HepG2 (cell line): ENCODE results near the gene CDC34. TPM values are rescaled to one million over a fixed set of nuclear protein-coding genes. Genes with fewer than 3 reads are reported as not detected.

Experiments
- ATAC-seq: fragments of 200-7000 bp; cut with Tn5 transposase; 3 replicates; pipeline ENCODE4 v1.9.1; 2020; ENCODE audit warnings: mild to moderate bottlenecking, moderate library complexity
- BruUV-seq: library from RNA; stranded (reverse); fragments of 400-500 nt; replicated peaks from 2 replicates; lab custom pipeline; 2021; lab: Mats Ljungman, UMichigan
- CTCF ChIA-PET: fragments of 300-600 bp; formaldehyde crosslinking; extraction: SDS; loops from one replicate; lab custom pipeline; 2021; ENCODE audit warnings: low total read pairs, inconsistent platforms, low intra/inter-chr PET ratio; lab: Yijun Ruan, JAX
- POLR2A ChIA-PET: fragments of 350-600 bp; sonication (Branson Sonifier 250); formaldehyde crosslinking; loops from one replicate; lab custom pipeline; 2020; ENCODE audit warnings: antibody characterized with exemption, inconsistent platforms; lab: Yijun Ruan, JAX
- DNase-seq: peaks from one replicate; pipeline ENCODE4 v3.0.0-alpha.2; 2015; ENCODE audit warnings: low spot score
- FAIRE-seq: peaks from 3 replicates; lab custom pipeline; 2011; peaks lifted over from hg19 to GRCh38; lab: Jason Lieb, UNC
- H2AFZ ChIP-seq: one replicate; pipeline ENCODE4 v1.6.1; 2011; ENCODE audit warnings: low read length, inconsistent platforms
- H3K27ac ChIP-seq: fragments of 300-600 bp; 3 replicates; pipeline ENCODE4 v1.8.0; 2011; ENCODE audit warnings: mixed run types, mild to moderate bottlenecking, mixed read lengths, low read length, inconsistent platforms; ENCODE audit not compliant: insufficient read depth; ENCODE audit errors: extremely low read length
- H3K27me3 ChIP-seq, 2 experiments: fragments of 200-600 bp in 1 of 2; 2 replicates in 1 of 2; 3 replicates in 1 of 2; pipeline versions ENCODE4 v1.6.0 to v1.8.0; 2011; ENCODE audit warnings: low read length in 2 of 2, mild to moderate bottlenecking in 2 of 2, moderate library complexity in 2 of 2, inconsistent platforms in 1 of 2; ENCODE audit not compliant: insufficient read depth in 2 of 2, control insufficient read depth in 1 of 2
- H3K36me3 ChIP-seq, 2 experiments: fragments of 200-600 bp in 1 of 2; replicated peaks in 1 of 2; 2 replicates in 1 of 2; 3 replicates in 1 of 2; pipeline versions ENCODE4 v1.5.1 to v1.8.0; 2011; ENCODE audit warnings: low read length in 2 of 2, inconsistent platforms in 1 of 2; ENCODE audit not compliant: insufficient read depth in 2 of 2, control insufficient read depth in 1 of 2
- H3K4me1 ChIP-seq: 2 replicates; pipeline ENCODE4 v1.5.1; 2012; ENCODE audit warnings: low read length, inconsistent platforms; ENCODE audit not compliant: insufficient read depth
- H3K4me2 ChIP-seq: 2 replicates; pipeline ENCODE4 v1.6.0; 2011; ENCODE audit warnings: low read depth, low read length, inconsistent platforms
- H3K4me3 ChIP-seq, 3 experiments: fragments of 200-600 bp in 1 of 3; sonication (generic), shearing (Covaris generic) in 1 of 3; replicated peaks in 1 of 3; 2 replicates each; pipeline ENCODE4 v1.5.1; 2011 to 2016; ENCODE audit warnings: low read length in 3 of 3, inconsistent platforms in 2 of 3, low read depth in 2 of 3, mild to moderate bottlenecking in 2 of 3, control low read depth in 1 of 3, mixed read lengths in 1 of 3; ENCODE audit not compliant: insufficient read depth in 1 of 3
- H3K79me2 ChIP-seq: one replicate; pipeline ENCODE4 v1.6.1; 2011; ENCODE audit warnings: low read length, inconsistent platforms; ENCODE audit not compliant: insufficient read depth
- H3K9ac ChIP-seq: 2 replicates; pipeline ENCODE4 v1.6.0; 2011; ENCODE audit warnings: mild to moderate bottlenecking, low read depth, low read length, inconsistent platforms; ENCODE audit not compliant: insufficient read depth
- H3K9me3 ChIP-seq: 2 replicates; pipeline ENCODE4 v1.5.1; 2012; ENCODE audit warnings: mild to moderate bottlenecking, low read length
- H4K20me1 ChIP-seq: 2 replicates; pipeline ENCODE4 v1.6.0; 2011; ENCODE audit warnings: inconsistent platforms, mild to moderate bottlenecking, low read length, moderate library complexity; ENCODE audit not compliant: insufficient read depth
- GZF1 ChIP-seq: sonication (generic); formaldehyde crosslinking; IDR thresholded peaks from 2 replicates; pipeline ENCODE4 v1.5.1; 2020; ENCODE audit warnings: mild to moderate bottlenecking, missing genetic modification reagents
- HMG20B ChIP-seq: conservative IDR thresholded peaks from 2 replicates; pipeline ENCODE4 v1.6.1; 2016; ENCODE audit warnings: missing genetic modification reagents, missing compliant biosample characterization
- IRX3 ChIP-seq: sonication (generic); formaldehyde crosslinking; IDR thresholded peaks from 2 replicates; pipeline ENCODE4 v1.8.1; 2023; ENCODE audit warnings: mild to moderate bottlenecking, low read depth, missing genetic modification reagents, borderline replicate concordance
- KLF6 ChIP-seq: IDR thresholded peaks from 2 replicates; pipeline ENCODE4 v1.8.0; 2016; ENCODE audit warnings: missing biosample characterization, missing genetic modification reagents
- NFE2 ChIP-seq: sonication (generic); formaldehyde crosslinking; IDR thresholded peaks from 2 replicates; pipeline ENCODE4 v1.4.0; 2020; ENCODE audit warnings: missing genetic modification reagents
- NFIC ChIP-seq: IDR thresholded peaks from 2 replicates; pipeline ENCODE4 v1.6.1; 2012; ENCODE audit warnings: mild to moderate bottlenecking, low read length, inconsistent platforms
- NFYB ChIP-seq: sonication (generic); formaldehyde crosslinking; IDR thresholded peaks from 2 replicates; pipeline ENCODE4 v1.4.0; 2020; ENCODE audit warnings: missing genetic modification reagents
- NR3C1 ChIP-seq: sonication (generic); formaldehyde crosslinking; IDR thresholded peaks from 2 replicates; pipeline ENCODE4 v1.4.0; 2020; ENCODE audit warnings: missing genetic modification reagents
- PLRG1 ChIP-seq: fragments of 450-650 bp; conservative IDR thresholded peaks from 2 replicates; pipeline ENCODE4 v1.6.1; 2016
- SATB2 ChIP-seq: sonication (generic); formaldehyde crosslinking; IDR thresholded peaks from 2 replicates; pipeline ENCODE4 v1.5.0; 2020; ENCODE audit warnings: missing genetic modification reagents
- TSC22D2 ChIP-seq: sonication (generic); formaldehyde crosslinking; IDR thresholded peaks from 2 replicates; pipeline ENCODE4 v1.5.1; 2020; ENCODE audit warnings: missing genetic modification reagents, mild to moderate bottlenecking, borderline replicate concordance
- ZNF431 ChIP-seq: sonication (generic); formaldehyde crosslinking; IDR thresholded peaks from 2 replicates; pipeline ENCODE4 v1.9.0; 2022; ENCODE audit warnings: missing genetic modification reagents, low read depth, mild to moderate bottlenecking, borderline replicate concordance
- ZNF432 ChIP-seq: sonication (generic); formaldehyde crosslinking; IDR thresholded peaks from 2 replicates; pipeline ENCODE4 v1.5.0; 2020; ENCODE audit warnings: missing genetic modification reagents, mild to moderate bottlenecking, borderline replicate concordance
- ZNF761 ChIP-seq: sonication (generic); formaldehyde crosslinking; conservative IDR thresholded peaks from 2 replicates; pipeline ENCODE4 v1.4.0; 2020; ENCODE audit warnings: mild to moderate bottlenecking, missing genetic modification reagents
- WGBS: methylation state at CpG from one replicate; pipeline ENCODE4 v1.1.6; 2017; ENCODE audit warnings: low lambda C conversion rate; 5-methylcytosine and 5-hydroxymethylcytosine counted together
- in situ Hi-C: cut with HindIII; loops from 2 replicates; pipeline ENCODE4 v1.10.0; 2017; ENCODE audit warnings: low pct_unique_long_range_greater_than_20kb; ENCODE audit not compliant: extremely low pct_ligation_motif_present
- intact Hi-C: fragments of 100-400 bp; cut with micrococcal nuclease; formaldehyde crosslinking; loops from one replicate; pipeline ENCODE4 v1.10.0; 2022; ENCODE audit not compliant: unreplicated experiment
- polyA plus RNA-seq, 8 experiments: library from polyadenylated mRNA; depleted of rRNA in 3 of 8; stranded (reverse) in 7 of 8; unstranded in 1 of 8; fragments of >200 nt; fragmentation: Illumina TruSeq in 4 of 8; extraction: Trizol in 4 of 8; gene quantifications; 2 replicates each; pipeline versions ENCODE4 v1.2.1 to v1.2.3, GENCODE V29; 2011 to 2016; ENCODE audit warnings: low read depth in 4 of 8, missing spikeins in 1 of 8, mixed read lengths in 1 of 8; ENCODE audit not compliant: insufficient read depth in 1 of 8
- total RNA-seq, 5 experiments: library from RNA; depleted of rRNA; stranded (reverse); fragments of >200 nt; fragmentation: Illumina TruSeq; extraction: Trizol; gene quantifications; 2 replicates each; pipeline ENCODE4 v1.2.3, GENCODE V29; 2016; ENCODE audit warnings: low read depth in 1 of 5
- TF ChIP-seq, protein P1 (sequence below): IDR thresholded peaks from 2 replicates; pipeline ENCODE4 v1.6.1; 2012; ENCODE audit warnings: low read depth, low read length, improper control_type of control experiment
- TF ChIP-seq, protein P2 (sequence below): IDR thresholded peaks from 2 replicates; pipeline ENCODE4 v1.6.1; 2016; ENCODE audit warnings: control low read depth
- TF ChIP-seq, protein P3 (sequence below): sonication (generic); formaldehyde crosslinking; IDR thresholded peaks from 2 replicates; pipeline ENCODE4 v1.4.0; 2020; ENCODE audit warnings: mild to moderate bottlenecking, missing genetic modification reagents

CDC34 gene
- total and polyA plus RNA-seq, 2 of the 13 experiments (the other 11 are each of a cell fraction or from before 2014, with no cell fraction given) = 138 to 150 TPM

DNA sequence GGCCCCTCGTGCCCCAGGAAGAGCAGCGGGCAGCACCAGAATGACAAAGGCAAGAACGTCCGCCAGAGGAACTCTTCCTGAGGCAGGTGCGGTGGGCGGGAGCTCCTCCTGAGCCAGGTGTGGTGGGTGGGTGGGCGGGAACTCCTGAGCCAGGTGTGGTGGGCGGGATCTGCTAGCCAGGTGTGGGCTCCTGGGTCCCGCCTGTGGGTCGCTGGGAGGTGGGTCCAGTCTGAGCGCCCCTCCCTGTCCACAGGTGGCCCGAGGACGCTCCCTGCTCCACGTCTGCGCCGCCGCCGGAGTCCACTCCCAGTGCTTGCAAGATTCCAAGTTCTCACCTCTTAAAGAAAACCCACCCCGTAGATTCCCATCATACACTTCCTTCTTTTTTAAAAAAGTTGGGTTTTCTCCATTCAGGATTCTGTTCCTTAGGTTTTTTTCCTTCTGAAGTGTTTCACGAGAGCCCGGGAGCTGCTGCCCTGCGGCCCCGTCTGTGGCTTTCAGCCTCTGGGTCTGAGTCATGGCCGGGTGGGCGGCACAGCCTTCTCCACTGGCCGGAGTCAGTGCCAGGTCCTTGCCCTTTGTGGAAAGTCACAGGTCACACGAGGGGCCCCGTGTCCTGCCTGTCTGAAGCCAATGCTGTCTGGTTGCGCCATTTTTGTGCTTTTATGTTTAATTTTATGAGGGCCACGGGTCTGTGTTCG lies 51.1 kb downstream of the CDC34 start:
- 88% methylated on average over 23 of the region's 31 CpGs for WGBS
- H3K27ac ChIP-seq = no peak overlapping the region
- CTCF ChIA-PET = no interaction called here
- TF ChIP-seq ZNF761 (CRISPR knock-in tag) (no peak), GZF1 (CRISPR knock-in tag) (no peak), KLF6 (no peak), ZNF432 (CRISPR knock-in tag) (no peak), PLRG1 (no peak), NR3C1 (CRISPR knock-in tag) (no peak), SATB2 (CRISPR knock-in tag) (no peak), NFIC (no peak), ZNF431 (no peak), NFE2 (CRISPR knock-in tag) (no peak), IRX3 (no peak), NFYB (CRISPR knock-in tag) (no peak), HMG20B (CRISPR knock-in tag) (no peak), TSC22D2 (CRISPR knock-in tag) (no peak)
- TF ChIP-seq, protein P1, sequence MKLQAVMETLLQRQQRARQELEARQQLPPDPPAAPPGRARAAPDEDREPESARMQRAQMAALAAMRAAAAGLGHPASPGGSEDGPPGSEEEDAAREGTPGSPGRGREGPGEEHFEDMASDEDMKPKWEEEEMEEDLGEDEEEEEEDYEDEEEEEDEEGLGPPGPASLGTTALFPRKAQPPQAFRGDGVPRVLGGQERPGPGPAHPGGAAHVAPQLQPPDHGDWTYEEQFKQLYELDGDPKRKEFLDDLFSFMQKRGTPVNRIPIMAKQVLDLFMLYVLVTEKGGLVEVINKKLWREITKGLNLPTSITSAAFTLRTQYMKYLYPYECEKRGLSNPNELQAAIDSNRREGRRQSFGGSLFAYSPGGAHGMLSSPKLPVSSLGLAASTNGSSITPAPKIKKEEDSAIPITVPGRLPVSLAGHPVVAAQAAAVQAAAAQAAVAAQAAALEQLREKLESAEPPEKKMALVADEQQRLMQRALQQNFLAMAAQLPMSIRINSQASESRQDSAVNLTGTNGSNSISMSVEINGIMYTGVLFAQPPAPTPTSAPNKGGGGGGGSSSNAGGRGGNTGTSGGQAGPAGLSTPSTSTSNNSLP = no peak
- TF ChIP-seq, protein P2, sequence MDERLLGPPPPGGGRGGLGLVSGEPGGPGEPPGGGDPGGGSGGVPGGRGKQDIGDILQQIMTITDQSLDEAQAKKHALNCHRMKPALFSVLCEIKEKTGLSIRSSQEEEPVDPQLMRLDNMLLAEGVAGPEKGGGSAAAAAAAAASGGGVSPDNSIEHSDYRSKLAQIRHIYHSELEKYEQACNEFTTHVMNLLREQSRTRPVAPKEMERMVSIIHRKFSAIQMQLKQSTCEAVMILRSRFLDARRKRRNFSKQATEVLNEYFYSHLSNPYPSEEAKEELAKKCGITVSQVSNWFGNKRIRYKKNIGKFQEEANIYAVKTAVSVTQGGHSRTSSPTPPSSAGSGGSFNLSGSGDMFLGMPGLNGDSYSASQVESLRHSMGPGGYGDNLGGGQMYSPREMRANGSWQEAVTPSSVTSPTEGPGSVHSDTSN (CRISPR knock-in tag) = no peak
- TF ChIP-seq, protein P3, sequence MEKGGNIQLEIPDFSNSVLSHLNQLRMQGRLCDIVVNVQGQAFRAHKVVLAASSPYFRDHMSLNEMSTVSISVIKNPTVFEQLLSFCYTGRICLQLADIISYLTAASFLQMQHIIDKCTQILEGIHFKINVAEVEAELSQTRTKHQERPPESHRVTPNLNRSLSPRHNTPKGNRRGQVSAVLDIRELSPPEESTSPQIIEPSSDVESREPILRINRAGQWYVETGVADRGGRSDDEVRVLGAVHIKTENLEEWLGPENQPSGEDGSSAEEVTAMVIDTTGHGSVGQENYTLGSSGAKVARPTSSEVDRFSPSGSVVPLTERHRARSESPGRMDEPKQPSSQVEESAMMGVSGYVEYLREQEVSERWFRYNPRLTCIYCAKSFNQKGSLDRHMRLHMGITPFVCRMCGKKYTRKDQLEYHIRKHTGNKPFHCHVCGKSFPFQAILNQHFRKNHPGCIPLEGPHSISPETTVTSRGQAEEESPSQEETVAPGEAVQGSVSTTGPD = no peak

More for the DNA sequence above, 51.1 kb downstream of the CDC34 start:
- Histone ChIP-seq H2AFZ (no peak overlapping the region), H3K27me3 (peaks cover 1 to 4% of the 10 kb centered on the region in 2 experiments; a peak in 3 of 5 replicates), H3K4me3 (no peak overlapping the region), H3K4me2 (no peak overlapping the region), H4K20me1 (peaks cover 60% of the 10 kb centered on the region), H3K4me1 (peaks cover 17% of the 10 kb centered on the region), H3K9ac (no peak overlapping the region), H3K9me3 (no peaks in the 10 kb centered on the region), H3K79me2 (peaks cover 22% of the 10 kb centered on the region), H3K36me3 (peaks cover 26 to 34% of the 10 kb centered on the region in 2 experiments; a peak in 4 of 5 replicates)
- BruUV-seq = TSS peak; percentile 97
- POLR2A ChIA-PET = no interaction called here
- ATAC-seq (no peak), DNase-seq (no peak), FAIRE-seq (no peak)
- in situ Hi-C loops = loop anchor here (10.0 kb wide), 1 partner anchor 152 kb away; no protein-coding TSS in a partner anchor
- intact Hi-C loops = loop anchor here (10.0 kb wide), 1 partner anchor 82 kb away; the partner anchor contains the start of gene RNF126
